Measurements from ENCODE around the gene ACY1.
A peak's percentile ranks its signal among the peaks of the same experiment; 100 is the strongest.
"Not testable (repeated sequence)": the region's sequence is repeated elsewhere in the genome, so short reads cannot be mapped to it uniquely, and the experiment has no call there.

The ACY1 gene

GRCh38 chr3:51986010-51986947 is 2.9 kb downstream of the ACY1 start:
- DNase-seq = no peak

GRCh38 chr3:51987568-51987967 is 4.2 kb downstream of the ACY1 start:
- DNase-seq = no peak

GRCh38 chr3:51988286-51989146 is 5.2 kb downstream of the ACY1 start:
- no peak for DNase-seq

GRCh38 chr3:51990501-51990971 is 7.2 kb downstream of the ACY1 start:
- not testable (repeated sequence) for DNase-seq

- DNase-seq = no peak
These were observed 8.8 kb downstream of the ACY1 start for GRCh38 chr3:51992017-51992682.

- not testable (repeated sequence) for DNase-seq
These were observed 10.3 kb downstream of the ACY1 start for GRCh38 chr3:51993657-51994056.

GRCh38 chr3:51994530-51994929 is 11.2 kb downstream of the ACY1 start:
- no peak for DNase-seq

- DNase-seq = peak; percentile 72 to 87 (median 81)
These were observed 12.2 kb downstream of the ACY1 start, which contains the start of gene RPL29 for GRCh38 chr3:51995346-51996163. Gene RPL29 (minus strand): TSS chr3:51995895. CDS start chr3:51995461, 434 bp downstream.

- DNase-seq = no peak
These were observed 13.8 kb downstream of the ACY1 start for GRCh38 chr3:51997172-51997571.

GRCh38 chr3:51997935-51998596 is 14.7 kb downstream of the ACY1 start:
- no peak for DNase-seq

- DNase-seq = no peak
These were observed 15.4 kb downstream of the ACY1 start for GRCh38 chr3:51998774-51999173.

GRCh38 chr3:51999846-52000245 is 16.5 kb downstream of the ACY1 start:
- no peak for DNase-seq

- peak; percentile 53 to 80 (median 78) for DNase-seq
These were observed 18.2 kb downstream of the ACY1 start for GRCh38 chr3:52001443-52001974.

- DNase-seq = no peak
These were observed 19.4 kb downstream of the ACY1 start for GRCh38 chr3:52002748-52003147.

GRCh38 chr3:52004163-52004787 is 20.9 kb downstream of the ACY1 start:
- no peak for DNase-seq

GRCh38 chr3:52004906-52005395 is 21.6 kb downstream of the ACY1 start:
- no peak for DNase-seq

- DNase-seq = no peak
These were observed 22.2 kb downstream of the ACY1 start for GRCh38 chr3:52005571-52005986.

GRCh38 chr3:52006017-52006819 is 22.9 kb downstream of the ACY1 start:
- DNase-seq = no peak

GRCh38 chr3:52006820-52007133 is 23.4 kb downstream of the ACY1 start:
- DNase-seq = no peak

GRCh38 chr3:52007291-52007690 is 24.0 kb downstream of the ACY1 start:
- DNase-seq = no peak
